Posterior vena cava (tissue), 2 donors: Measurements from ENCODE around the gene SLAMF8. TPM values are rescaled to one million over a fixed set of nuclear protein-coding genes. Genes with fewer than 3 reads are reported as not detected.

Experiments
- DNase-seq: peaks from one replicate; pipeline ENCODE4 v3.0.0-alpha.2; 2020; ENCODE audit warnings: low spot score
- intact Hi-C, 2 donors: fragments of 100-400 bp; cut with DNase I; formaldehyde crosslinking; loops; one replicate each; pipeline versions ENCODE4 v1.14.1 to v1.14.2; 2022 to 2023
- total RNA-seq, 2 donors: library from RNA; stranded (reverse); fragmentation: NEBNext Ultra II Directional; extraction: Animal tissue kit (Norgen Biotek cat#: 25700); gene quantifications; one replicate each; pipeline ENCODE4 v1.2.1, GENCODE V29; 2021
- donor health status: DM: yes; HTN: yes; CAD: no.
- donor health status: DM: yes; HTN: yes; CAD: no.

Gene SLAMF8
- total RNA-seq, 2 donors from 2014 or later = 4.8 to 10.5 TPM

GRCh38 chr1:159864262-159864661, 37.6 kb downstream of the SLAMF8 start:
- DNase-seq = no peak
- intact Hi-C loops = no loop called here

- no peak for DNase-seq
- intact Hi-C loops = no loop called here
Observed at GRCh38 chr1:159866066-159866465, 39.4 kb downstream of the SLAMF8 start.

- intact Hi-C loops = no loop called here
- no peak for DNase-seq
Observed at GRCh38 chr1:159866905-159867663, 40.4 kb downstream of the SLAMF8 start.

- intact Hi-C loops = no loop called here
- no peak for DNase-seq
Observed at GRCh38 chr1:159867664-159868026, 41.0 kb downstream of the SLAMF8 start.

- no peak for DNase-seq
- intact Hi-C loops = no loop called here
Observed at GRCh38 chr1:159868766-159869165, 42.1 kb downstream of the SLAMF8 start.

GRCh38 chr1:159869173-159869572, 42.5 kb downstream of the SLAMF8 start:
- intact Hi-C loops = no loop called here
- no peak for DNase-seq

- intact Hi-C loops = no loop called here
- no peak for DNase-seq
Observed at GRCh38 chr1:159869607-159870006, 42.9 kb downstream of the SLAMF8 start.

GRCh38 chr1:159870704-159871103, 44.0 kb downstream of the SLAMF8 start:
- intact Hi-C loops = no loop called here
- no peak for DNase-seq

GRCh38 chr1:159872891-159873290, 46.2 kb downstream of the SLAMF8 start:
- DNase-seq = no peak
- intact Hi-C loops = no loop called here

GRCh38 chr1:159873530-159874143, 47.0 kb downstream of the SLAMF8 start:
- no peak for DNase-seq
- intact Hi-C loops = no loop called here

- no peak for DNase-seq
- intact Hi-C loops = no loop called here
Observed at GRCh38 chr1:159877695-159878444, 51.2 kb downstream of the SLAMF8 start.

- intact Hi-C loops = no loop called here
- DNase-seq = no peak
Observed at GRCh38 chr1:159879136-159879535, 52.5 kb downstream of the SLAMF8 start.

GRCh38 chr1:159879977-159880376, 53.3 kb downstream of the SLAMF8 start:
- no peak for DNase-seq
- intact Hi-C loops = loop anchor here in 1 of 2 donors (10.0 kb wide), 1 partner anchor 85 kb away; no protein-coding TSS in a partner anchor

GRCh38 chr1:159880430-159880829, 53.8 kb downstream of the SLAMF8 start:
- intact Hi-C loops = loop anchor here in 1 of 2 donors (10.0 kb wide), 1 partner anchor 86 kb away; no protein-coding TSS in a partner anchor
- no peak for DNase-seq

GRCh38 chr1:159881622-159882526, 55.2 kb downstream of the SLAMF8 start:
- intact Hi-C loops = loop anchor here in 1 of 2 donors (10.0 kb wide), 1 partner anchor 87 kb away; no protein-coding TSS in a partner anchor
- DNase-seq = peak; percentile 89

GRCh38 chr1:159882527-159882862, 55.8 kb downstream of the SLAMF8 start:
- intact Hi-C loops = loop anchor here in 1 of 2 donors (10.0 kb wide), 1 partner anchor 88 kb away; no protein-coding TSS in a partner anchor
- no peak for DNase-seq

GRCh38 chr1:159883134-159883533, 56.5 kb downstream of the SLAMF8 start:
- intact Hi-C loops = loop anchor here in 1 of 2 donors (10.0 kb wide), 1 partner anchor 88 kb away; no protein-coding TSS in a partner anchor
- no peak for DNase-seq

- intact Hi-C loops = loop anchor here in 1 of 2 donors (10.0 kb wide), 1 partner anchor 89 kb away; no protein-coding TSS in a partner anchor
- no peak for DNase-seq
Observed at GRCh38 chr1:159884296-159884695, 57.6 kb downstream of the SLAMF8 start.
